ENCODE data around the gene EPHA4. TPM values are rescaled to one million over a fixed set of nuclear protein-coding genes. Genes with fewer than 3 reads are reported as not detected.
"Not testable (repeated sequence)": the region's sequence is repeated elsewhere in the genome, so short reads cannot be mapped to it uniquely, and the experiment has no call there.

EPHA4 gene
- polyA plus RNA-seq, 1 of the 3 experiments (the other 2 are of a cell fraction), result 0.90 TPM

DNA sequence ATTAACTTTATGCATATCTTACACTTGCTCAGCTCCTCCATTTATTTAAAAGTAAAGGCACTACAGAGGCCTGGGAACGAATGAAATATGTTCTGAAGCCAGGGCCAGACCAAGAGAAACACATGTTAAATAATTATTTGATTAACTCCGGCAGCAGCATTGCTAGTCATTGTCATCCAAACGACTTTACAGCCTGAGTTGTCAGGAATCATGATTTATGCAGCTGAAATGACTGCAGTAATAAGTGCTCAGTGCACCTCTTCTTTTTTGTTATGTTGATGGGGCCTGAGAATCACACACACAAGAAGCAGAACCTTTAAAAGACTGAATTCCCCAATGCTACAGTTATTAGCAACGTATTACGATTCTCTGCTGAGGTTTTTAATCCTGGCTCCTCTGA is 58.9 kb downstream of the EPHA4 start:
- Histone ChIP-seq H3F3A (replicated peaks; ENCODE audit: insufficient read depth) (no peaks in the 10 kb centered on the region), H3K4me3 (ENCODE audit: low read depth in 2 of 2, low read length in 1 of 2) (no peak overlapping the region), H3K79me2 (ENCODE audit: insufficient read depth) (no peaks in the 10 kb centered on the region), H3K4me1 (ENCODE audit: control insufficient read depth in 1 of 2, insufficient read depth in 2 of 2, low read depth in 1 of 2, low read length in 1 of 2) (no peaks in the 10 kb centered on the region), H3K9ac (no peak overlapping the region), H3K9me3 (no peaks in the 10 kb centered on the region), H2AFZ (ENCODE audit: low read depth) (no peak overlapping the region), H3K27me3 (ENCODE audit: insufficient read depth) (no peaks in the 10 kb centered on the region), H4K20me1 (ENCODE audit: insufficient read depth) (no peaks in the 10 kb centered on the region), H3K36me3 (replicated peaks in 1 of 2; ENCODE audit: control insufficient read depth in 1 of 2, insufficient read depth in 2 of 2, low read length in 1 of 2) (no peaks in the 10 kb centered on the region), H3K9me2 (no peaks in the 10 kb centered on the region), H3K27ac (ENCODE audit: low read depth in 2 of 2, low read length in 1 of 2) (no peak overlapping the region), H3K4me2 (no peak overlapping the region)
- CTCF ChIA-PET, result interaction anchor here (0.6 kb wide), 1 partner anchor 1281 kb away, joined by 3 read pairs; no protein-coding TSS in a partner anchor
- TF ChIP-seq JUND (IDR thresholded peaks at IDR 0.05) (no peak), YY1 (IDR thresholded peaks at IDR 0.05; ENCODE audit: low read depth) (no peak), RFX5 (IDR thresholded peaks at IDR 0.05; ENCODE audit: low read length) (no peak), REST (IDR thresholded peaks at IDR 0.05; ENCODE audit: low read depth, low read length) (no peak), EZH2phosphoT487 (IDR thresholded peaks at IDR 0.05; ENCODE audit: borderline replicate concordance, low read depth) (no peak), MXI1 (IDR thresholded peaks at IDR 0.05; ENCODE audit: low read depth, low read length) (no peak), CHD2 (IDR thresholded peaks at IDR 0.05; ENCODE audit: low read length, partially characterized antibody) (no peak), TCF12 (IDR thresholded peaks at IDR 0.05) (no peak), TEAD4 (IDR thresholded peaks at IDR 0.05; ENCODE audit: borderline replicate concordance, insufficient read depth) (no peak), EP300 (IDR thresholded peaks at IDR 0.05; ENCODE audit: borderline replicate concordance in 1 of 2, low read depth in 1 of 2, low read length in 1 of 2) (no peak)
- POLR2A ChIA-PET, result no interaction called here
- DNase-seq, result no peak
- 4% methylated on average over 5 of the region's 5 CpGs for WGBS (ENCODE audit: low lambda C conversion rate)

DNA sequence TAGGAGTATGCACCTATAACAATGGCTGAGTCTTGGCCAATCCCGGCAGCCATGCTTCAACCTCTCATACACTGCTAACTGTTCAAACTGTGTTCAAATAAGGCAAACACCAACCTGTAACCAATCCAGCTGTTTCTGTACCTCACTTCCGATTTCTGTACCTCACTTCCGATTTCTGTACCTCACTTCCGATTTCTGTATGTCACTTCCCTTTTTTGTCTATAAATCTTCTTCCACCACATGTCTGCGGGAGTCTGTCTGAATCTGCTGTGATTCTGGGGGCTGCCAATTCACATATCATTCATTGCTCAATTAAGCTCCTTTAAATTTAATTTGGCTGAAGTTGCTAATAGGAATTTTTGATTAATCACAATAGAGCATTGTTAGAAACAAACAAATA is 60.8 kb downstream of the EPHA4 start:
- DNase-seq; H3K36me3 ChIP-seq (replicated peaks in 1 of 2; ENCODE audit: control insufficient read depth in 1 of 2, insufficient read depth in 2 of 2, low read length in 1 of 2); POLR2A ChIA-PET; H3K9me2 ChIP-seq; H3K9ac ChIP-seq; H3K79me2 ChIP-seq (ENCODE audit: insufficient read depth); CTCF ChIA-PET; H3K27ac ChIP-seq (ENCODE audit: low read depth in 2 of 2, low read length in 1 of 2); H2AFZ ChIP-seq (ENCODE audit: low read depth); H3K4me2 ChIP-seq; H3K9me3 ChIP-seq; H3K4me3 ChIP-seq (ENCODE audit: low read depth in 2 of 2, low read length in 1 of 2); H4K20me1 ChIP-seq (ENCODE audit: insufficient read depth); H3K27me3 ChIP-seq (ENCODE audit: insufficient read depth); H3K4me1 ChIP-seq (ENCODE audit: control insufficient read depth in 1 of 2, insufficient read depth in 2 of 2, low read depth in 1 of 2, low read length in 1 of 2); H3F3A ChIP-seq (replicated peaks; ENCODE audit: insufficient read depth): not testable (repeated sequence)
- WGBS (ENCODE audit: low lambda C conversion rate), result 9% methylated on average over 5 of the region's 5 CpGs
